K562 (cell line): ENCODE data around the gene CDH5.

Experiments used
- EP300 ChIP-seq: IDR thresholded peaks from 2 replicates; pipeline ENCODE4 v1.6.1; 2012; ENCODE audit warnings: low read length, improper control_type of control experiment
- EZH2 ChIP-seq: IDR thresholded peaks from 2 replicates; pipeline ENCODE4 v1.6.1; 2012; ENCODE audit warnings: low read depth, mild to moderate bottlenecking, inconsistent platforms, low read length, borderline replicate concordance
- HMBOX1 ChIP-seq: sonication (generic); IDR thresholded peaks from 2 replicates; pipeline ENCODE4 v1.6.1; 2016
- MAFK ChIP-seq: IDR thresholded peaks from 2 replicates; pipeline ENCODE4 v1.6.1; 2011; ENCODE audit warnings: low read length, improper control_type of control experiment
- POLR2A ChIP-seq: fragments of 450-650 bp; conservative IDR thresholded peaks from 2 replicates; pipeline ENCODE4 v1.6.1; 2016
- ZFP36 ChIP-seq: fragments of 150-350 bp; IDR thresholded peaks from 2 replicates; pipeline ENCODE4 v1.6.1; 2018; ENCODE audit warnings: low read length, low read depth; ENCODE audit not compliant: partially characterized antibody
- TF ChIP-seq, protein P1 (sequence below), 3 experiments: IDR thresholded peaks in 2 of 3; conservative IDR thresholded peaks in 1 of 3; 2 replicates each; pipeline ENCODE4 v1.5.1; 2011 to 2012; ENCODE audit warnings: low read length in 3 of 3, mild to moderate bottlenecking in 3 of 3, control low read depth in 2 of 3, improper control_type of control experiment in 1 of 3, inconsistent platforms in 1 of 3, low read depth in 1 of 3, mixed read lengths in 1 of 3, moderate library complexity in 1 of 3; ENCODE audit not compliant: insufficient read depth in 2 of 3

DNA sequence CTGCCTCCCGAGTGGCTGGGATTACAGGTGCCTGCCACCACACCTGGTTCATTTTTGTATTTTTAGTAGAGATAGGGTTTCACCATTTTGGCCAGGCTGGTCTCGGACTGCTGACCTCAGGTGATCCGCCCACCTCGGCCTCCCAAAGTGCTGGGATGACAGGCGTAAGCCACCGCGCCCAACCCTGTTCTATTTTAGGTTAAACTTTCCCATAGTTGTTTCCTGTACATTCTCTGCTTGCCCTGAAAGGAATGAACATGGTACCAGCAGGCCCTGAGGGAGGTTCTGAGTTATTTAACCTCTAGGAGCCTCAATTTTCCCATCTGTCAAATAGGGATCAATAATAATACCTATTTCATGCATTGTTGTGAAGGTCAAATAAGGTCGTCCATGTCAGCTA, 11.0 kb upstream of the CDH5 start:
- TF ChIP-seq HMBOX1: no peak
- no peak for TF ChIP-seq ZFP36
- no peak for TF ChIP-seq EZH2
- TF ChIP-seq, protein P1, sequence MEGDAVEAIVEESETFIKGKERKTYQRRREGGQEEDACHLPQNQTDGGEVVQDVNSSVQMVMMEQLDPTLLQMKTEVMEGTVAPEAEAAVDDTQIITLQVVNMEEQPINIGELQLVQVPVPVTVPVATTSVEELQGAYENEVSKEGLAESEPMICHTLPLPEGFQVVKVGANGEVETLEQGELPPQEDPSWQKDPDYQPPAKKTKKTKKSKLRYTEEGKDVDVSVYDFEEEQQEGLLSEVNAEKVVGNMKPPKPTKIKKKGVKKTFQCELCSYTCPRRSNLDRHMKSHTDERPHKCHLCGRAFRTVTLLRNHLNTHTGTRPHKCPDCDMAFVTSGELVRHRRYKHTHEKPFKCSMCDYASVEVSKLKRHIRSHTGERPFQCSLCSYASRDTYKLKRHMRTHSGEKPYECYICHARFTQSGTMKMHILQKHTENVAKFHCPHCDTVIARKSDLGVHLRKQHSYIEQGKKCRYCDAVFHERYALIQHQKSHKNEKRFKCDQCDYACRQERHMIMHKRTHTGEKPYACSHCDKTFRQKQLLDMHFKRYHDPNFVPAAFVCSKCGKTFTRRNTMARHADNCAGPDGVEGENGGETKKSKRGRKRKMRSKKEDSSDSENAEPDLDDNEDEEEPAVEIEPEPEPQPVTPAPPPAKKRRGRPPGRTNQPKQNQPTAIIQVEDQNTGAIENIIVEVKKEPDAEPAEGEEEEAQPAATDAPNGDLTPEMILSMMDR (IDR thresholded peaks at IDR 0.05 in 2 of 3, conservative IDR thresholded peaks at IDR 0.05 in 1 of 3; ENCODE audit: insufficient read depth in 2 of 3, low read depth in 1 of 3, low read length in 3 of 3): no peak
- no peak for TF ChIP-seq MAFK
- TF ChIP-seq POLR2A: no peak
- TF ChIP-seq EP300: no peak
